Liver (tissue), 9 donors: Measurements from ENCODE around the gene ARMC5. TPM values are rescaled to one million over a fixed set of nuclear protein-coding genes. Genes with fewer than 3 reads are reported as not detected.

Source experiments
- DNase-seq: peaks from one replicate; pipeline ENCODE4 v3.0.0-alpha.2; 2017; ENCODE audit warnings: low spot score
- H3K27ac ChIP-seq, 2 donors: one replicate each; pipeline ENCODE4 v1.7.0; 2013; ENCODE audit warnings: inconsistent platforms in 2 of 2, low read length in 2 of 2, control low read depth in 1 of 2, low read depth in 1 of 2, mild to moderate bottlenecking in 1 of 2
- H3K27me3 ChIP-seq, 4 donors: one replicate each; pipeline versions ENCODE4 v1.6.1 to v1.7.0; 2013; ENCODE audit warnings: low read length in 3 of 4, inconsistent platforms in 1 of 4, mild to moderate bottlenecking in 1 of 4, moderate library complexity in 1 of 4; ENCODE audit not compliant: control insufficient read depth in 4 of 4, insufficient read depth in 4 of 4
- H3K36me3 ChIP-seq, 4 donors: one replicate each; pipeline versions ENCODE4 v1.6.1 to v1.7.0; 2013; ENCODE audit warnings: low read length in 3 of 4, mild to moderate bottlenecking in 3 of 4, low read depth in 1 of 4, moderate library complexity in 1 of 4; ENCODE audit not compliant: control insufficient read depth in 4 of 4, insufficient read depth in 3 of 4
- H3K4me1 ChIP-seq, 4 donors: one replicate each; pipeline versions ENCODE4 v1.6.1 to v1.7.0; 2013; ENCODE audit warnings: low read length in 3 of 4, mild to moderate bottlenecking in 3 of 4, moderate library complexity in 1 of 4; ENCODE audit not compliant: control insufficient read depth in 4 of 4, insufficient read depth in 4 of 4
- H3K4me3 ChIP-seq, 3 donors: one replicate each; pipeline versions ENCODE4 v1.6.1 to v1.7.0; 2013; ENCODE audit warnings: low read length in 3 of 3, control low read depth in 1 of 3, low read depth in 1 of 3, mild to moderate bottlenecking in 1 of 3
- H3K9ac ChIP-seq, 2 donors: one replicate each; pipeline ENCODE4 v1.7.0; 2013; ENCODE audit warnings: low read length in 2 of 2, mild to moderate bottlenecking in 2 of 2, moderate library complexity in 2 of 2, control low read depth in 1 of 2, low read depth in 1 of 2
- H3K9me3 ChIP-seq, 4 donors: one replicate each; pipeline versions ENCODE4 v1.6.1 to v1.7.0; 2013; ENCODE audit warnings: low read length in 3 of 4; ENCODE audit not compliant: control insufficient read depth in 4 of 4
- FOXA1 ChIP-seq: IDR thresholded peaks from 2 replicates; pipeline ENCODE4 v1.6.1; 2016; ENCODE audit warnings: antibody characterized with exemption
- GABPA ChIP-seq, 2 donors: IDR thresholded peaks in 1 of 2; conservative IDR thresholded peaks in 1 of 2; 2 replicates each; pipeline ENCODE4 v1.6.1; 2016; ENCODE audit warnings: antibody characterized with exemption in 2 of 2, mild to moderate bottlenecking in 1 of 2, moderate library complexity in 1 of 2
- HNF4A ChIP-seq, 2 donors: conservative IDR thresholded peaks; 2 replicates each; pipeline ENCODE4 v1.6.1; 2016; ENCODE audit warnings: antibody characterized with exemption in 2 of 2, mild to moderate bottlenecking in 2 of 2
- HNF4G ChIP-seq: IDR thresholded peaks from 2 replicates; pipeline ENCODE4 v1.6.1; 2016; ENCODE audit warnings: antibody characterized with exemption
- NR2F2 ChIP-seq: IDR thresholded peaks from 2 replicates; pipeline ENCODE4 v1.6.1; 2016; ENCODE audit warnings: antibody characterized with exemption
- RAD21 ChIP-seq, 2 donors: IDR thresholded peaks; 2 replicates each; pipeline ENCODE4 v1.6.1; 2016; ENCODE audit warnings: antibody characterized with exemption in 2 of 2, mild to moderate bottlenecking in 2 of 2
- TAF1 ChIP-seq: conservative IDR thresholded peaks from 2 replicates; pipeline ENCODE4 v1.6.1; 2016; ENCODE audit warnings: antibody characterized with exemption, mild to moderate bottlenecking
- YY1 ChIP-seq: IDR thresholded peaks from 2 replicates; pipeline ENCODE4 v1.6.1; 2016; ENCODE audit warnings: antibody characterized with exemption, mild to moderate bottlenecking
- WGBS: extraction: QIAGEN DNeasy Blood & Tissue Kit; methylation state at CpG from one replicate; pipeline ENCODE4 v1.1.7; 2013; 5-methylcytosine and 5-hydroxymethylcytosine counted together
- polyA plus RNA-seq, 2 donors: library from polyadenylated mRNA; stranded (reverse) in 1 of 2; unstranded in 1 of 2; fragments of 200-250 nt in 1 of 2; fragments of >200 nt in 1 of 2; fragmentation: Nextera tagmentation in 1 of 2; extraction: Ambion mirVana in 1 of 2; gene quantifications; one replicate each; pipeline versions ENCODE4 v1.2.1 to v1.2.3, GENCODE V29; 2013 to 2015
- total RNA-seq, 2 donors: library from RNA; depleted of rRNA; stranded (reverse); fragments of >200 nt; gene quantifications; one replicate each; pipeline ENCODE4 v1.2.3, GENCODE V29; 2014
- TF ChIP-seq, protein P1 (sequence below): IDR thresholded peaks from 2 replicates; pipeline ENCODE4 v1.6.1; 2016; ENCODE audit warnings: antibody characterized with exemption, mild to moderate bottlenecking
- TF ChIP-seq, protein P2 (sequence below): IDR thresholded peaks from 2 replicates; pipeline ENCODE4 v1.6.1; 2016; ENCODE audit warnings: antibody characterized with exemption
- TF ChIP-seq, protein P3 (sequence below): IDR thresholded peaks from 2 replicates; pipeline ENCODE4 v1.6.1; 2016; ENCODE audit warnings: antibody characterized with exemption
- TF ChIP-seq, protein P4 (sequence below): IDR thresholded peaks from 2 replicates; pipeline ENCODE4 v1.6.1; 2016; ENCODE audit warnings: antibody characterized with exemption
- TF ChIP-seq, protein P5 (sequence below): fragments of 150-350 bp; IDR thresholded peaks from 2 replicates; pipeline ENCODE4 v1.5.1; 2017; ENCODE audit warnings: improper control_type of control experiment, low read depth, low read length; ENCODE audit not compliant: missing input control
- donor health status: healthy.
- donor health status: healthy.
- donor health status: healthy.
- donor health status: healthy.
- donor health status: healthy.

ARMC5 gene
- total and polyA plus RNA-seq, 4 donors: 5.4 to 13.3 (median 11.4) TPM

DNA sequence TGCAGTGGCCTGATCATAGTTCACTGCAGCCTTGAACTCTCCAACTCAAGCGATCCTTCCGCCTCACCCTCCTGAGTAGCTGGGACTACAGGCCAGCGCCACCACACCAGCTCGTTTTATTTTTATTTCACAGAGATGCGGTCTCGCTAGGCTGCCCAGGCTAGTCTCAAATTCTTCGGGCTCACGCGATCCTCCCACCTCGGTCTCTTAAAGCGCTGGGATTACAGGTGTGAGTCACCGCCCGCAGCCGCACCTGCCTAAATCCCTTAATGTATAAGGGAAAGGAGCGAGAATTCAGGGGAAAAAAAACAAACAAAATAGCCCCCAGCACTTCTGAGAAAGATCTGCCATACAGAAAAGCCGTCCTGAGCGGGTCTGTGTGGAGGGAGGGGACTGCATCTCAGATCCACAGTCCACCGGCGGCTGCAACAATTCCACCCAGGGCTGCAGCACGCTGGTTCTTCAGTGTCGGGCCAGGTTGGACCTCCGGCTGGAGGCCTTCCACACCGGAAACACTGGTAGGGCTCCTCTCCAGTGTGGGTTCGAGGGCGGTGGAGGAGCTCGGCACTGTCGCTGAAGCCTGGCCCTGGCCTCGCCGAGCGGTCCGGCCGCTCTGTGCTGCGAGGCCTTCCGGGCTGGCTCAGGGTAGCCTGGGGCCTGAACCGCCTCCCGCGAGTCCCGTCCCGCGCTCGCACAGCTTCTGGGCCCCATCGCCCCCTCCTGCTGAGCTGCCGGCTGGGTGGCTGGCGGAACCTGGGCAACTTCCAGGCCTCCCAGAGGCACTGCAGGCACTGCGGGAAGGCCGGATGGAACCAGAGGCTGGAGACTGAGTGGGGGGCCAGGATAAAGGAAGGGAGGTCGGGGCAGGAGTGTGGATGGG, 23.7 kb upstream of the ARMC5 start:
- Histone ChIP-seq H3K9ac (no peak overlapping the region), H3K9me3 (no peaks in the 10 kb centered on the region), H3K27ac (no peak overlapping the region), H3K36me3 (no peaks in the 10 kb centered on the region), H3K27me3 (no peaks in the 10 kb centered on the region), H3K4me3 (no peak overlapping the region), H3K4me1 (no peaks in the 10 kb centered on the region)
- 97% methylated on average over 47 of the region's 47 CpGs for WGBS
- TF ChIP-seq, protein P1, sequence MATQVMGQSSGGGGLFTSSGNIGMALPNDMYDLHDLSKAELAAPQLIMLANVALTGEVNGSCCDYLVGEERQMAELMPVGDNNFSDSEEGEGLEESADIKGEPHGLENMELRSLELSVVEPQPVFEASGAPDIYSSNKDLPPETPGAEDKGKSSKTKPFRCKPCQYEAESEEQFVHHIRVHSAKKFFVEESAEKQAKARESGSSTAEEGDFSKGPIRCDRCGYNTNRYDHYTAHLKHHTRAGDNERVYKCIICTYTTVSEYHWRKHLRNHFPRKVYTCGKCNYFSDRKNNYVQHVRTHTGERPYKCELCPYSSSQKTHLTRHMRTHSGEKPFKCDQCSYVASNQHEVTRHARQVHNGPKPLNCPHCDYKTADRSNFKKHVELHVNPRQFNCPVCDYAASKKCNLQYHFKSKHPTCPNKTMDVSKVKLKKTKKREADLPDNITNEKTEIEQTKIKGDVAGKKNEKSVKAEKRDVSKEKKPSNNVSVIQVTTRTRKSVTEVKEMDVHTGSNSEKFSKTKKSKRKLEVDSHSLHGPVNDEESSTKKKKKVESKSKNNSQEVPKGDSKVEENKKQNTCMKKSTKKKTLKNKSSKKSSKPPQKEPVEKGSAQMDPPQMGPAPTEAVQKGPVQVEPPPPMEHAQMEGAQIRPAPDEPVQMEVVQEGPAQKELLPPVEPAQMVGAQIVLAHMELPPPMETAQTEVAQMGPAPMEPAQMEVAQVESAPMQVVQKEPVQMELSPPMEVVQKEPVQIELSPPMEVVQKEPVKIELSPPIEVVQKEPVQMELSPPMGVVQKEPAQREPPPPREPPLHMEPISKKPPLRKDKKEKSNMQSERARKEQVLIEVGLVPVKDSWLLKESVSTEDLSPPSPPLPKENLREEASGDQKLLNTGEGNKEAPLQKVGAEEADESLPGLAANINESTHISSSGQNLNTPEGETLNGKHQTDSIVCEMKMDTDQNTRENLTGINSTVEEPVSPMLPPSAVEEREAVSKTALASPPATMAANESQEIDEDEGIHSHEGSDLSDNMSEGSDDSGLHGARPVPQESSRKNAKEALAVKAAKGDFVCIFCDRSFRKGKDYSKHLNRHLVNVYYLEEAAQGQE: no peak
- TF ChIP-seq, protein P2, sequence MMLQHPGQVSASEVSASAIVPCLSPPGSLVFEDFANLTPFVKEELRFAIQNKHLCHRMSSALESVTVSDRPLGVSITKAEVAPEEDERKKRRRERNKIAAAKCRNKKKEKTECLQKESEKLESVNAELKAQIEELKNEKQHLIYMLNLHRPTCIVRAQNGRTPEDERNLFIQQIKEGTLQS: no peak
- TF ChIP-seq, protein P3, sequence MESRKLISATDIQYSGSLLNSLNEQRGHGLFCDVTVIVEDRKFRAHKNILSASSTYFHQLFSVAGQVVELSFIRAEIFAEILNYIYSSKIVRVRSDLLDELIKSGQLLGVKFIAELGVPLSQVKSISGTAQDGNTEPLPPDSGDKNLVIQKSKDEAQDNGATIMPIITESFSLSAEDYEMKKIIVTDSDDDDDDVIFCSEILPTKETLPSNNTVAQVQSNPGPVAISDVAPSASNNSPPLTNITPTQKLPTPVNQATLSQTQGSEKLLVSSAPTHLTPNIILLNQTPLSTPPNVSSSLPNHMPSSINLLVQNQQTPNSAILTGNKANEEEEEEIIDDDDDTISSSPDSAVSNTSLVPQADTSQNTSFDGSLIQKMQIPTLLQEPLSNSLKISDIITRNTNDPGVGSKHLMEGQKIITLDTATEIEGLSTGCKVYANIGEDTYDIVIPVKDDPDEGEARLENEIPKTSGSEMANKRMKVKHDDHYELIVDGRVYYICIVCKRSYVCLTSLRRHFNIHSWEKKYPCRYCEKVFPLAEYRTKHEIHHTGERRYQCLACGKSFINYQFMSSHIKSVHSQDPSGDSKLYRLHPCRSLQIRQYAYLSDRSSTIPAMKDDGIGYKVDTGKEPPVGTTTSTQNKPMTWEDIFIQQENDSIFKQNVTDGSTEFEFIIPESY: no peak
- no peak for TF ChIP-seq GABPA (IDR thresholded peaks at IDR 0.05 in 1 of 2, conservative IDR thresholded peaks at IDR 0.05 in 1 of 2)
- no peak for TF ChIP-seq HNF4A (conservative IDR thresholded peaks at IDR 0.05)
- no peak for TF ChIP-seq TAF1
- DNase-seq: no peak

DNA sequence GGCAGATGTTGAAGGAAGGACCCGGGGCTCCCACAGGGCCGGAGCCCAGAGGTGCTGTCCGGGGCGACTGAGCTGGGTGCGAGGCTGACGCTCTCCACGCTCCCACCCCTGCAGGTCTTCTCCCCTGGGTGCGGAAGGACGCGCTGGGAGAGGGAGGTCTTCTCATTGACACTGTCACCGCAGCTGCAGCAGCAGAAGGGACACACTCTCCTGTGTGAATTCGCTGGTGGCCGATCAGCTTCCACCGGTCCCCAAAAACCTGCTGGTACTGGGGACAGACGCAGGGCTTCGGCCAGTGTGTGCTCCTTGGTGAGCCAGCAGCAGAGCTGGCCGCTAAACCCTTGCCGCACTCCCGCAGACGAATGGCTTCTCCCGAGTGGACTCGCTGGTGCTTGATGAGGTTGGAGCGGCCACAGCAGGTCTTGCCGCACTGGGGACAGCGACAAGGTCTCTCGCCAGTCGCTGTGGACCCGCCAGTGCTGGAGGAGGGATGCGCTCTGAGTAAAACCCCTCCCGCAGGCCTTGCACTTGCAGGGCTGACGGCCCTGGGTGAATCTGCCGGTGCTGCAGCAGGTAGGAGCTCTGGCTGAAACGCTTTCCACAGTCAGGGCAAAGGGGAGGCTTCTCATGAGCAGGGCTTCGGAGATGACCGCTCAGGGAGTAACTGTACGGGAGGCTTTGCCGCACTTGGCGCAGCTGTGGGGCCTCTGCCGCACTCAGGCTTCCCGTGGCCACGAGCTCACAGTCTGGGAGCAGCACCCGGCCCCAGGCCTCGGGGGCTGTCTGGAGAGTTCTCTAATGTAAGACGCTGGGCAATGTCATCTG, 22.9 kb upstream of the ARMC5 start:
- no peaks in the 10 kb centered on the region for H3K9me3 ChIP-seq
- no peak overlapping the region for H3K4me3 ChIP-seq
- TF ChIP-seq, protein P4, sequence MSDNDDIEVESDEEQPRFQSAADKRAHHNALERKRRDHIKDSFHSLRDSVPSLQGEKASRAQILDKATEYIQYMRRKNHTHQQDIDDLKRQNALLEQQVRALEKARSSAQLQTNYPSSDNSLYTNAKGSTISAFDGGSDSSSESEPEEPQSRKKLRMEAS: no peak
- TF ChIP-seq, protein P5, sequence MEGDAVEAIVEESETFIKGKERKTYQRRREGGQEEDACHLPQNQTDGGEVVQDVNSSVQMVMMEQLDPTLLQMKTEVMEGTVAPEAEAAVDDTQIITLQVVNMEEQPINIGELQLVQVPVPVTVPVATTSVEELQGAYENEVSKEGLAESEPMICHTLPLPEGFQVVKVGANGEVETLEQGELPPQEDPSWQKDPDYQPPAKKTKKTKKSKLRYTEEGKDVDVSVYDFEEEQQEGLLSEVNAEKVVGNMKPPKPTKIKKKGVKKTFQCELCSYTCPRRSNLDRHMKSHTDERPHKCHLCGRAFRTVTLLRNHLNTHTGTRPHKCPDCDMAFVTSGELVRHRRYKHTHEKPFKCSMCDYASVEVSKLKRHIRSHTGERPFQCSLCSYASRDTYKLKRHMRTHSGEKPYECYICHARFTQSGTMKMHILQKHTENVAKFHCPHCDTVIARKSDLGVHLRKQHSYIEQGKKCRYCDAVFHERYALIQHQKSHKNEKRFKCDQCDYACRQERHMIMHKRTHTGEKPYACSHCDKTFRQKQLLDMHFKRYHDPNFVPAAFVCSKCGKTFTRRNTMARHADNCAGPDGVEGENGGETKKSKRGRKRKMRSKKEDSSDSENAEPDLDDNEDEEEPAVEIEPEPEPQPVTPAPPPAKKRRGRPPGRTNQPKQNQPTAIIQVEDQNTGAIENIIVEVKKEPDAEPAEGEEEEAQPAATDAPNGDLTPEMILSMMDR: no peak
- no peak for TF ChIP-seq YY1
- TF ChIP-seq HNF4G: no peak
- no peak for TF ChIP-seq RAD21 (IDR thresholded peaks at IDR 0.05)
- TF ChIP-seq NR2F2: no peak
- TF ChIP-seq FOXA1: no peak
- TF ChIP-seq, protein P1: no peak
- no peak for DNase-seq
- H3K36me3 ChIP-seq: no peaks in the 10 kb centered on the region
- no peaks in the 10 kb centered on the region for H3K4me1 ChIP-seq
- H3K27ac ChIP-seq: no peak overlapping the region
- no peak overlapping the region for H3K9ac ChIP-seq
- WGBS: 96% methylated on average over 44 of the region's 44 CpGs
- H3K27me3 ChIP-seq: no peaks in the 10 kb centered on the region
